ENCODE measurements around the gene ARHGEF26. TPM values are rescaled to one million over a fixed set of nuclear protein-coding genes. Genes with fewer than 3 reads are reported as not detected.

The ARHGEF26 gene
- total RNA-seq, 1 experiment from 2014 or later, result 14.1 TPM

GRCh38 chr3:154290187-154290586 lies 169.0 kb downstream of the ARHGEF26 start:
- Mint-ChIP-seq H3K9me3 (no peaks in the 10 kb centered on the region), H3K36me3 (peaks cover 59% of the 10 kb centered on the region), H3K27ac (no peak overlapping the region), H3K4me3 (no peak overlapping the region), H3K27me3 (ENCODE audit: low read depth) (no peaks in the 10 kb centered on the region), H3K4me1 (no peaks in the 10 kb centered on the region)
- ChIA-PET POLR2A (no interaction called here), CTCF (no interaction called here)
- DNase-seq (ENCODE audit: low spot score) (no peak), ATAC-seq (no peak)
- TF ChIP-seq CBFB (CRISPR knock-in tag; IDR thresholded peaks at IDR 0.05; ENCODE audit: low read depth) (no peak), CREB1 (CRISPR knock-in tag; IDR thresholded peaks at IDR 0.05) (no peak), ERG (CRISPR knock-in tag; IDR thresholded peaks at IDR 0.05) (no peak), TEAD4 (CRISPR knock-in tag; IDR thresholded peaks at IDR 0.05) (no peak), ZNF317 (CRISPR knock-in tag; IDR thresholded peaks at IDR 0.05; ENCODE audit: borderline replicate concordance, low read depth) (no peak), HMGA2 (CRISPR knock-in tag; IDR thresholded peaks at IDR 0.05) (no peak), CREM (CRISPR knock-in tag; IDR thresholded peaks at IDR 0.05) (no peak), FOXP4 (CRISPR knock-in tag; IDR thresholded peaks at IDR 0.05) (no peak), GABPB1 (CRISPR knock-in tag; IDR thresholded peaks at IDR 0.05) (no peak), RORB (CRISPR knock-in tag; IDR thresholded peaks at IDR 0.05) (no peak), HMGXB4 (CRISPR knock-in tag; IDR thresholded peaks at IDR 0.05) (no peak), ELF4 (CRISPR knock-in tag; IDR thresholded peaks at IDR 0.05; ENCODE audit: low read depth) (no peak), PRRX2 (CRISPR knock-in tag; IDR thresholded peaks at IDR 0.05) (no peak), ZNF263 (CRISPR knock-in tag; IDR thresholded peaks at IDR 0.05; ENCODE audit: low read depth) (no peak), ZNF138 (CRISPR knock-in tag; conservative IDR thresholded peaks at IDR 0.05) (no peak), AFF4 (CRISPR knock-in tag; IDR thresholded peaks at IDR 0.05; ENCODE audit: borderline replicate concordance) (no peak)

- H3K4me1 Mint-ChIP-seq, result no peaks in the 10 kb centered on the region
- no peaks in the 10 kb centered on the region for H3K27me3 Mint-ChIP-seq (ENCODE audit: low read depth)
- no peak for TF ChIP-seq ZNF416 (CRISPR knock-in tag; IDR thresholded peaks at IDR 0.05)
- TF ChIP-seq NFATC4 (CRISPR knock-in tag; IDR thresholded peaks at IDR 0.05), result no peak
- TF ChIP-seq ETV6 (CRISPR knock-in tag; IDR thresholded peaks at IDR 0.05), result no peak
- no peak for TF ChIP-seq NFE2L1 (CRISPR knock-in tag; IDR thresholded peaks at IDR 0.05)
- TF ChIP-seq CTCF (IDR thresholded peaks at IDR 0.05), result no peak
- no peak for TF ChIP-seq USF2 (CRISPR knock-in tag; IDR thresholded peaks at IDR 0.05)
- no peak for TF ChIP-seq EMX1 (CRISPR knock-in tag; IDR thresholded peaks at IDR 0.05)
- TF ChIP-seq E2F4 (CRISPR knock-in tag; IDR thresholded peaks at IDR 0.05; ENCODE audit: borderline replicate concordance, low read depth), result no peak
- TF ChIP-seq SOX15 (CRISPR knock-in tag; IDR thresholded peaks at IDR 0.05), result no peak
- no peak for TF ChIP-seq ZNF423 (CRISPR knock-in tag; IDR thresholded peaks at IDR 0.05)
- no peak for TF ChIP-seq RORB (CRISPR knock-in tag; IDR thresholded peaks at IDR 0.05)
- H3K36me3 Mint-ChIP-seq, result peaks cover 60% of the 10 kb centered on the region
- no peak for ATAC-seq
- H3K27ac Mint-ChIP-seq, result no peak overlapping the region
- ChIA-PET POLR2A (no interaction called here), CTCF (no interaction called here)
- no peak for DNase-seq (ENCODE audit: low spot score)
- no peak overlapping the region for H3K4me3 Mint-ChIP-seq
- H3K9me3 Mint-ChIP-seq, result no peaks in the 10 kb centered on the region
These were observed 172.8 kb downstream of the ARHGEF26 start for GRCh38 chr3:154294016-154294415.

Measured in WTC11 (cell line).